Right lobe of liver (tissue), 6 donors: ENCODE measurements around the gene DCTN2. TPM values are rescaled to one million over a fixed set of nuclear protein-coding genes. Genes with fewer than 3 reads are reported as not detected.
"Not testable (repeated sequence)": the region's sequence is repeated elsewhere in the genome, so short reads cannot be mapped to it uniquely, and the experiment has no call there.

Experiments used
- ATAC-seq, 4 donors: fragments of 200-7000 bp; cut with Tn5 transposase; one replicate each; pipeline ENCODE4 v1.9.1; 2020; ENCODE audit warnings: mild to moderate bottlenecking in 4 of 4, moderate library complexity in 4 of 4
- DNase-seq, 3 donors: peaks; one replicate each; pipeline ENCODE4 v3.0.0-alpha.2; 2020
- H3K27ac ChIP-seq, 3 donors: fragments of 200-600 bp; one replicate each; pipeline ENCODE4 v1.8.0; 2022
- H3K27me3 ChIP-seq, 2 donors: fragments of 200-600 bp; one replicate each; pipeline ENCODE4 v1.8.0; 2022
- H3K36me3 ChIP-seq, 4 donors: fragments of 200-600 bp; sonication (generic) in 1 of 4; one replicate each; pipeline versions ENCODE4 v1.5.1 to v1.8.0; 2017 to 2022; ENCODE audit warnings: control low read depth in 1 of 4
- H3K4me1 ChIP-seq, 4 donors: fragments of 200-600 bp; sonication (generic) in 1 of 4; one replicate each; pipeline versions ENCODE4 v1.5.1 to v1.8.0; 2017 to 2022; ENCODE audit warnings: control low read depth in 1 of 4
- H3K4me3 ChIP-seq, 3 donors: fragments of 200-600 bp; one replicate each; pipeline ENCODE4 v1.8.0; 2022
- H3K9me3 ChIP-seq, 4 donors: fragments of 200-600 bp; sonication (generic) in 1 of 4; one replicate each; pipeline versions ENCODE4 v1.5.1 to v1.8.0; 2017 to 2022; ENCODE audit warnings: control low read depth in 1 of 4
- CTCF ChIP-seq, 4 donors: fragments of 200-600 bp in 3 of 4; fragments of 450-650 bp in 1 of 4; IDR thresholded peaks; one replicate each; pipeline versions ENCODE4 v1.5.1 to v1.8.0; 2016 to 2022; ENCODE audit warnings: antibody characterized with exemption in 4 of 4, mild to moderate bottlenecking in 2 of 4
- POLR2A ChIP-seq: fragments of 450-650 bp; IDR thresholded peaks from one replicate; pipeline ENCODE4 v1.6.1; 2017; ENCODE audit warnings: antibody characterized with exemption, mild to moderate bottlenecking
- WGBS: methylation state at CpG from one replicate; pipeline ENCODE4 v1.1.6; 2018; ENCODE audit warnings: low coverage, low lambda C conversion rate; ENCODE audit not compliant: insufficient coverage; ENCODE audit errors: missing lambda C conversion rate; 5-methylcytosine and 5-hydroxymethylcytosine counted together
- intact Hi-C, 2 donors: fragments of 100-400 bp; cut with DNase I; formaldehyde crosslinking; loops; one replicate each; pipeline versions ENCODE4 v1.11.2 to v1.14.1; 2022
- total RNA-seq, 6 experiments: library from RNA; depleted of rRNA in 2 of 6; stranded (reverse); fragments of >200 nt in 2 of 6; fragmentation: NEBNext Ultra II Directional in 3 of 6; extraction: Animal tissue kit (Norgen Biotek cat#: 25700) in 3 of 6; gene quantifications; one replicate each; pipeline versions ENCODE4 v1.1.0 to v1.2.4, GENCODE V29; 2016 to 2023
- donor health status: DM: no; HTN: yes; CAD: no.
- donor health status: DM: no; HTN: no; CAD: no.
- donor health status: DM: no; HTN: no; CAD: no.
- donor health status: DM: no; HTN: yes; CAD: no.
- donor health status: DM: no; HTN: yes; CAD: no.

DCTN2 gene
- total RNA-seq, 6 experiments from 2014 or later: 28.4 to 80.0 (median 36.0) TPM

- H3K27me3 ChIP-seq: no peaks in the 10 kb centered on the region
- peaks cover 0 to 47% (median 18%) of the 10 kb centered on the region in 4 donors for H3K4me1 ChIP-seq
- TF ChIP-seq CTCF (IDR thresholded peaks at IDR 0.05): no peak
- peak; percentile 100 for TF ChIP-seq POLR2A
- peak within 1 kb of the TSS; percentile 83 to 98 (median 96) for H3K4me3 ChIP-seq
- peak; percentile 100 for DNase-seq
- 0% methylated on average over 17 of the region's 52 CpGs for WGBS
- H3K9me3 ChIP-seq: no peaks in the 10 kb centered on the region
- peak; percentile 75 to 88 (median 80) for ATAC-seq
- intact Hi-C loops: no loop called here
- peak within 1 kb of the TSS; percentile 97 to 98 (median 97) for H3K27ac ChIP-seq
- H3K36me3 ChIP-seq: peaks cover 9 to 40% (median 23%) of the 10 kb centered on the region in 4 donors
These were observed 26.8 kb downstream of the DCTN2 start, which contains the start of gene DDIT3 for GRCh38 chr12:57520053-57520818. DDIT3 (minus strand) TSS chr12:57520514; CDS start chr12:57517406, 3,108 bp downstream.

GRCh38 chr12:57519796-57520052 lies 27.3 kb downstream of the DCTN2 start:
- no peaks in the 10 kb centered on the region for H3K27me3 ChIP-seq
- DNase-seq (no peak), ATAC-seq (no peak)
- intact Hi-C loops: no loop called here
- TF ChIP-seq CTCF (IDR thresholded peaks at IDR 0.05) (no peak), POLR2A (no peak)
- peak overlapping the region; percentile 83 to 98 (median 96) for H3K4me3 ChIP-seq
- H3K9me3 ChIP-seq: no peaks in the 10 kb centered on the region
- H3K4me1 ChIP-seq: peaks cover 0 to 42% (median 15%) of the 10 kb centered on the region in 4 donors
- H3K27ac ChIP-seq: peak overlapping the region; percentile 95 to 97 (median 97)
- peaks cover 11 to 40% (median 26%) of the 10 kb centered on the region in 4 donors for H3K36me3 ChIP-seq
- WGBS: no CpG with 5 or more reads among the region's 8 CpGs

- Histone ChIP-seq H3K9me3 (no peaks in the 10 kb centered on the region), H3K4me3 (peak overlapping the region; percentile 83 to 98 (median 96)), H3K27me3 (no peaks in the 10 kb centered on the region), H3K36me3 (peaks cover 15 to 41% (median 29%) of the 10 kb centered on the region in 4 donors), H3K27ac (peak overlapping the region; percentile 95 to 97 (median 97)), H3K4me1 (peaks cover 0 to 37% (median 11%) of the 10 kb centered on the region in 4 donors)
- 20% methylated on average over 7 of the region's 7 CpGs for WGBS
- intact Hi-C loops: no loop called here
- DNase-seq: peak in 2 of 3 donors; percentile 65 to 71
- TF ChIP-seq CTCF (IDR thresholded peaks at IDR 0.05) (no peak), POLR2A (no peak)
- ATAC-seq: peak in 1 of 4 donors; percentile 5
These were observed 27.8 kb downstream of the DCTN2 start for GRCh38 chr12:57518920-57519795.

GRCh38 chr12:57518176-57518919 lies 28.6 kb downstream of the DCTN2 start:
- Histone ChIP-seq H3K36me3 (peaks cover 15 to 44% (median 31%) of the 10 kb centered on the region in 4 donors), H3K4me3 (peak overlapping the region; percentile 83 to 98 (median 96)), H3K9me3 (no peaks in the 10 kb centered on the region), H3K27me3 (no peaks in the 10 kb centered on the region), H3K27ac (peak overlapping the region; percentile 95 to 97 (median 97)), H3K4me1 (peaks cover 0 to 30% (median 5%) of the 10 kb centered on the region in 4 donors)
- intact Hi-C loops: no loop called here
- no peak for TF ChIP-seq CTCF (IDR thresholded peaks at IDR 0.05)
- TF ChIP-seq POLR2A: no peak
- no peak for ATAC-seq
- no peak for DNase-seq
- 46% methylated on average over 8 of the region's 8 CpGs for WGBS

- H3K9me3 ChIP-seq, ATAC-seq, intact Hi-C loops, DNase-seq, H3K27me3 ChIP-seq: not testable (repeated sequence)
- Histone ChIP-seq H3K4me3 (peak overlapping the region in 2 of 3 donors; percentile 83 to 96), H3K27ac (peak overlapping the region in 1 of 3 donors; percentile 97), H3K36me3 (peaks cover 15 to 50% (median 32%) of the 10 kb centered on the region in 4 donors), H3K4me1 (peaks cover 0 to 30% (median 5%) of the 10 kb centered on the region in 4 donors)
- 76% methylated on average over 5 of the region's 10 CpGs for WGBS
These were observed 29.3 kb downstream of the DCTN2 start for GRCh38 chr12:57517718-57518117.
